ENCODE measurements around the gene PRSS38. TPM values are rescaled to one million over a fixed set of nuclear protein-coding genes. Genes with fewer than 3 reads are reported as not detected.

The PRSS38 gene
- total and polyA plus RNA-seq, 10 of the 15 experiments (the other 5 are each of a cell fraction or from before 2014, with no cell fraction given) = not detected

DNA sequence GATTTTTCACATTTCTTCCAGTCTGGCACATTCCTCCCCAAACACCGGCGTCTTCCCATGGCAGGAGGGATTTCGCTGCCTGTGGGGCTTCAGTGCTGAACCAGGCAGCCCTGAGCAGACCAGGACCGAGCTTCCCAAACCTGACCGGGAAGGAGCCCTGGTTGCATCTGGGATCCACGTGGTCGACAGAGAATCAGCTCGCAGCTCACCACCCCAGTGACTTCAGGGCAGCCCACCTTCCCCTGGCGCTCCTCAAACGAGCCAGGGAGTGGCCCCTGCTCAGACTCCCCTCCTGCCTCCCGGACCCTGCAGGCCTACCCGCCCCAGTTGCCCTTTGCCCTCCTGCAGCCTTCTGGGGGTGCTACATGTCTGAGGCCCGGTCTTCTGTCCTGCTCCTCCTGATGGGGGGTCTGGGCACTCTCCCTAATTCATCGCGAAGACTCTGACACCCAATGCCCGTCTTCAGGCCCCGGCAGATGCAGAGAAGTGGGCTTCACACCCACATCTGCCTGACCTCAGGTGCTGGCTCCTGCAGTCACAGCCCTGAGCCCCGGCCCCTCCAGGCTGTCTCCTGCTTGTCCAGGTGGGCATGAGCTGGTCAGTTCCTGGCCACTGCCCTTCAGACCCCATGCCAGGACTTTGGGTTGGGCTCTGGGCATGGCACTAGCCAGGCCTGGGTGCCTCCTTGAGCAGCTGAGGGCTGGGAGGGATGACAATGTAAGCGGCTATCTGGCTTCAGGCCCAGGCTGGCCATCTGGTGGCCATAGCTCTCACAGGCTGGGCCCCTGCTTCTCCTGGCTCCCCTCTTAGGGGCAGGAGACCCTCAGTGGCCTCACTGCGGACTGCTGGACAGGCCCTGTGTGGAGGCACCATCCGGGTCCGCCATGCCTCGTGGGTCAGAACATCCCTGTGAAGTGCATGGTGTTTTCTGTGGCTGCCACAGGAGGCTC, 26.1 kb upstream of the PRSS38 start:
- H4K20me1 ChIP-seq (ENCODE audit: control insufficient read depth, insufficient read depth) = no peaks in the 10 kb centered on the region
- peaks cover 10% of the 10 kb centered on the region for H3K4me1 ChIP-seq (ENCODE audit: control insufficient read depth, insufficient read depth, low read length)
- H3K27ac ChIP-seq (ENCODE audit: control insufficient read depth, insufficient read depth) = no peak overlapping the region
- no peaks in the 10 kb centered on the region for H3K9me3 ChIP-seq (replicated peaks; ENCODE audit: control insufficient read depth, insufficient read depth, low read length)
- intact Hi-C loops (cut with micrococcal nuclease; ENCODE audit: unreplicated experiment) (loop anchor here (5.0 to 10.0 kb wide), 2 partner anchors 55 to 618 kb away; partner anchors contain the start of genes JMJD4, SNAP47 and TRIM11), in situ Hi-C loops (cut with MboI) (no loop called here)
- no peaks in the 10 kb centered on the region for H3K36me3 ChIP-seq (ENCODE audit: control insufficient read depth in 2 of 2, insufficient read depth in 2 of 2, low read length in 1 of 2)
- H3K27me3 ChIP-seq (replicated peaks in 1 of 2; ENCODE audit: control insufficient read depth in 2 of 2, insufficient read depth in 2 of 2, low read length in 1 of 2) = no peaks in the 10 kb centered on the region
- peak overlapping the region; percentile 66 for H3K4me2 ChIP-seq (ENCODE audit: control insufficient read depth, insufficient read depth)
- H3K79me2 ChIP-seq (ENCODE audit: control insufficient read depth, insufficient read depth, low read length) = no peaks in the 10 kb centered on the region
- no peak overlapping the region for H2AFZ ChIP-seq (ENCODE audit: control insufficient read depth, low read depth, low read length)
- RAD21 ChIA-PET (ENCODE audit: unreplicated experiment) = no interaction called here
- DNase-seq (ENCODE audit: low read depth, low spot score) (no peak), ATAC-seq (no peak), FAIRE-seq (no peak)
- POLR2A ChIA-PET = no interaction called here
- CTCF ChIA-PET = no interaction called here
- SMC1A ChIA-PET (ENCODE audit: uncharacterized antibody, unreplicated experiment) = interaction anchor here (0.5 kb wide), 1 partner anchor 27 kb away, joined by 3 read pairs; no protein-coding TSS in a partner anchor
- TF ChIP-seq ZSCAN29 (IDR thresholded peaks at IDR 0.05) = no peak
- TF ChIP-seq HDAC2 (IDR thresholded peaks at IDR 0.05) = no peak
- TF ChIP-seq, protein P1, sequence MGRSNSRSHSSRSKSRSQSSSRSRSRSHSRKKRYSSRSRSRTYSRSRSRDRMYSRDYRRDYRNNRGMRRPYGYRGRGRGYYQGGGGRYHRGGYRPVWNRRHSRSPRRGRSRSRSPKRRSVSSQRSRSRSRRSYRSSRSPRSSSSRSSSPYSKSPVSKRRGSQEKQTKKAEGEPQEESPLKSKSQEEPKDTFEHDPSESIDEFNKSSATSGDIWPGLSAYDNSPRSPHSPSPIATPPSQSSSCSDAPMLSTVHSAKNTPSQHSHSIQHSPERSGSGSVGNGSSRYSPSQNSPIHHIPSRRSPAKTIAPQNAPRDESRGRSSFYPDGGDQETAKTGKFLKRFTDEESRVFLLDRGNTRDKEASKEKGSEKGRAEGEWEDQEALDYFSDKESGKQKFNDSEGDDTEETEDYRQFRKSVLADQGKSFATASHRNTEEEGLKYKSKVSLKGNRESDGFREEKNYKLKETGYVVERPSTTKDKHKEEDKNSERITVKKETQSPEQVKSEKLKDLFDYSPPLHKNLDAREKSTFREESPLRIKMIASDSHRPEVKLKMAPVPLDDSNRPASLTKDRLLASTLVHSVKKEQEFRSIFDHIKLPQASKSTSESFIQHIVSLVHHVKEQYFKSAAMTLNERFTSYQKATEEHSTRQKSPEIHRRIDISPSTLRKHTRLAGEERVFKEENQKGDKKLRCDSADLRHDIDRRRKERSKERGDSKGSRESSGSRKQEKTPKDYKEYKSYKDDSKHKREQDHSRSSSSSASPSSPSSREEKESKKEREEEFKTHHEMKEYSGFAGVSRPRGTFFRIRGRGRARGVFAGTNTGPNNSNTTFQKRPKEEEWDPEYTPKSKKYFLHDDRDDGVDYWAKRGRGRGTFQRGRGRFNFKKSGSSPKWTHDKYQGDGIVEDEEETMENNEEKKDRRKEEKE (IDR thresholded peaks at IDR 0.05) = no peak
- no peak for TF ChIP-seq BMI1 (IDR thresholded peaks at IDR 0.05; ENCODE audit: borderline replicate concordance)
- no peak for TF ChIP-seq RAD21 (IDR thresholded peaks at IDR 0.05; ENCODE audit: insufficient read depth, low read depth, low read length)
- TF ChIP-seq SUZ12 (IDR thresholded peaks at IDR 0.05; ENCODE audit: unreplicated experiment) = no peak
- no peak for TF ChIP-seq CREM (IDR thresholded peaks at IDR 0.05; ENCODE audit: low read depth)
- no peak for TF ChIP-seq JUNB (IDR thresholded peaks at IDR 0.05)
- TF ChIP-seq NFXL1 (IDR thresholded peaks at IDR 0.05; ENCODE audit: borderline replicate concordance) = no peak
- WGBS (ENCODE audit: insufficient coverage, insufficient replicate concordance, low lambda C conversion rate, missing lambda C conversion rate) = 86% methylated on average over 22 of the region's 23 CpGs
- H3K4me3 ChIP-seq = no peak overlapping the region
- BruUV-seq (replicated peaks) = no TSS peak
- H3K9ac ChIP-seq (ENCODE audit: control insufficient read depth, insufficient read depth, low read length) = no peak overlapping the region

All from GM12878 (cell line).